HEK293T (cell line): ENCODE results near the gene PSTPIP1.

Experiments used
- ARNT ChIP-seq: fragments of 450-650 bp; IDR thresholded peaks from 2 replicates; pipeline ENCODE4 v1.6.1; 2017; ENCODE audit warnings: mild to moderate bottlenecking
- BHLHE40 ChIP-seq: fragments of 450-650 bp; IDR thresholded peaks from 2 replicates; pipeline ENCODE4 v1.6.1; 2016; ENCODE audit warnings: mild to moderate bottlenecking, moderate library complexity, borderline replicate concordance
- CTBP1 ChIP-seq: fragments of 450-650 bp; IDR thresholded peaks from 2 replicates; pipeline ENCODE4 v1.6.1; 2016; ENCODE audit warnings: borderline replicate concordance
- ELF4 ChIP-seq: fragments of 450-650 bp; IDR thresholded peaks from 2 replicates; pipeline ENCODE4 v1.6.1; 2017; ENCODE audit warnings: antibody characterized with exemption
- FOXK2 ChIP-seq: fragments of 450-650 bp; IDR thresholded peaks from 2 replicates; pipeline ENCODE4 v1.6.1; 2016; ENCODE audit warnings: mild to moderate bottlenecking
- HDGF ChIP-seq: fragments of 450-650 bp; IDR thresholded peaks from 2 replicates; pipeline ENCODE4 v1.6.1; 2017; ENCODE audit warnings: antibody characterized with exemption, borderline replicate concordance
- LEF1 ChIP-seq: fragments of 450-650 bp; IDR thresholded peaks from 2 replicates; pipeline ENCODE4 v1.6.1; 2017; ENCODE audit warnings: mild to moderate bottlenecking, borderline replicate concordance
- NFRKB ChIP-seq: fragments of 450-650 bp; IDR thresholded peaks from 2 replicates; pipeline ENCODE4 v1.6.1; 2016; ENCODE audit warnings: mild to moderate bottlenecking, moderate library complexity
- SUZ12 ChIP-seq: fragments of 450-650 bp; IDR thresholded peaks from 2 replicates; pipeline ENCODE4 v1.6.1; 2016; ENCODE audit warnings: mild to moderate bottlenecking
- TF ChIP-seq, protein P1 (sequence below): fragments of 450-650 bp; IDR thresholded peaks from 2 replicates; pipeline ENCODE4 v1.6.1; 2016

DNA sequence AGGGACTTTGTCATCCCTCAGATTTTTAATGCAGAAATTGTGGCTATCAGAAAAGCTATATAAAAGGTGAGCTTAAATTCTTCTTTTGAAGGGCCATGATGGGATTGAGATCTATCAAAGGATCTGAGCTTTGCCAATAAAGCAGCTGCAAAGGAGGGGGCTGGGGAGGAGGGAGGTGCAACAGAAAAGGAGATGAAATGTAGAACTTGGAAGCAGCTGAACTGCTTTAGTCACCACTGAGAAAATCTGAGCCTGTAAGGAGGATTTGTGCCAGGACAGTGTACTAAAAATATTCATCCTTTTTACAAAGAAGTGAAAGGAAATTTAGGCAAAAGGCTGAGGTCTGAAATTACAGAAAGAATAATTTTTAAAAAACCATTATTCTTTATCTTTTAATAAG lies 65.6 kb downstream of the PSTPIP1 start:
- TF ChIP-seq NFRKB (no peak), HDGF (no peak), ELF4 (no peak), LEF1 (no peak), BHLHE40 (no peak), SUZ12 (no peak), FOXK2 (no peak), ARNT (no peak), CTBP1 (no peak)
- TF ChIP-seq, protein P1, sequence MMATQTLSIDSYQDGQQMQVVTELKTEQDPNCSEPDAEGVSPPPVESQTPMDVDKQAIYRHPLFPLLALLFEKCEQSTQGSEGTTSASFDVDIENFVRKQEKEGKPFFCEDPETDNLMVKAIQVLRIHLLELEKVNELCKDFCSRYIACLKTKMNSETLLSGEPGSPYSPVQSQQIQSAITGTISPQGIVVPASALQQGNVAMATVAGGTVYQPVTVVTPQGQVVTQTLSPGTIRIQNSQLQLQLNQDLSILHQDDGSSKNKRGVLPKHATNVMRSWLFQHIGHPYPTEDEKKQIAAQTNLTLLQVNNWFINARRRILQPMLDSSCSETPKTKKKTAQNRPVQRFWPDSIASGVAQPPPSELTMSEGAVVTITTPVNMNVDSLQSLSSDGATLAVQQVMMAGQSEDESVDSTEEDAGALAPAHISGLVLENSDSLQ = no peak
